GM21717 (cell line): ENCODE results near the gene RMC1.

ENCODE experiments used
- ATAC-seq: cut with Tn5 transposase; IDR thresholded peaks from one replicate; pipeline ENCODE4 v1.9.1; 2021; ENCODE audit warnings: mild to moderate bottlenecking, moderate library complexity; ENCODE audit not compliant: unreplicated experiment

Gene RMC1

GRCh38 chr18:23529604-23530003, 26.3 kb downstream of the RMC1 start:
- no peak for ATAC-seq

DNA sequence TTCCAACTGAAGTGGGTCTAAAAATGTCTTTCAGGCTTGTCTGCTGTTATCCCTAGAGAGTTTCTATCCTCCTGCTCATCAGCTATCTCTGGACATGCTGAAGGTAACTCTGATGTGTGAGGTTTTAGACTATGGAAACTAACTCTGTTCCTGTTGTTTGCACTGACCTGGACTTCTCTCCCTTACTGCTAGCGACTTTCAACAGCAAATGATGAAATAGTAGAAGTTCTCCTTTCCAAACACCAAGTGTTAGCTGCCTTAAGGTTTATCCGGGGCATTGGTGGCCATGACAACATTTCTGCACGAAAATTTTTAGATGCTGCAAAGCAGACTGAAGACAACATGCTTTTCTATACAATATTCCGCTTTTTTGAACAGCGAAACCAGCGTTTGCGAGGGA, 26.9 kb downstream of the RMC1 start:
- ATAC-seq = no peak

- no peak for ATAC-seq
These were observed 28.6 kb downstream of the RMC1 start for GRCh38 chr18:23531912-23532311.

DNA sequence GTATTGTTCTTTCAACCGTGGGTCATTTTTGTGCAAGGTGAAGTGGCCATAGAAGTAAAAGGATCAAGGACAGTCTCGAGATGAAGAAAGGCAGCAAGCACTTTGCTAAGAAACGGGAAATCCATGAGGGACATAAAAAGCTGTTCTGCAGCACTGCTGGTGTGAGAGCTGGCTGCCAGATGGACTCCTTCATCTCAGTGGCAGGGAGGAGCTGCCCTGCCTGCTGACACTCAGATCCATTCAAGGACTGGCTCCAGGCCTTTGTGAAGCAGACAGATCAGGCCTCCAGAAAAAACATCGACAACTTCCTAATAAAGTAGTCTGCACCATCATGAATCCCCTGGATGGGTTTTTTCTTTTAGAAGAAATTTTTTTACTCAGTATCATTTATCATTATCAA, 29.5 kb downstream of the RMC1 start:
- no peak for ATAC-seq

DNA sequence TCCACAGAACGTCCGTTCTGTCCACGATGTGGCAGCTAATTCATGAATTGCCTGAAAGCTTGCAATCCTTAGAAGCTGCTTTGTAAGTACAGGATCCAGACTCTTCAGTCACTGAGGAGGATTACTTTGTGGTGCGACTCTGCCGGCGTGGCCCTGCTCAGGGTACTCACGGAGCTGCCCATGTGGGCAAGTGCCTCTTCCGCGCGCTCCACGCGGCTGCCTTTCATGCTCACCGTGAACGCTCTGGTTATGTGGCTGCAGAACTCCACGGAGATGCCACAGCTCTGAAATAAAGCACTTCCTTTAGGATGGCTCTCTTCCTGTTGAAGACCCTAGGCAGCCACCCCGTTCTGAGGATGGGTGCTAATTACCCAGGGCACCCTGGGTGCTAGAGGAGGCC, 31.0 kb downstream of the RMC1 start:
- ATAC-seq = no peak

DNA sequence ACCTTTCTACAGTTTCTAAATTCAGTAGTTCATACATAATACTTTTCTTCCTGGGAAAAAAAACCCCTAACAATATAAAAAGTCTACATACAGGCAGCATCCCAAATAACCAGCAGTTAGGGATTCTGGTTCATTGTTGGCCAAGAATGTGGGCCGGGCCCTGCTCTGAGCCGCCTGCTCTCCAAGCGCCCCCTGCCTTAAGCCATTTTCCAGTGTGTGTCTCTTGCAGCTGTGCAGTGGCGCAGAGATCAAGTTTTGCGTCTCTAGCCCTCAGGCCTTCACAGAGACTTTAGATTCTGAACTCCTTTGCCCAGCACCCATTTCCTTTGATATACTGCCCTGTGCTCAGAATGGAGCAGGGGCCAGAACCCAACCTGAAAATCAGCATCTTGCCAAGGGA, 32.9 kb downstream of the RMC1 start:
- no peak for ATAC-seq

GRCh38 chr18:23537274-23537673, 34.0 kb downstream of the RMC1 start:
- ATAC-seq = no peak

- no peak for ATAC-seq
These were observed 34.7 kb downstream of the RMC1 start for GRCh38 chr18:23538001-23538400.

DNA sequence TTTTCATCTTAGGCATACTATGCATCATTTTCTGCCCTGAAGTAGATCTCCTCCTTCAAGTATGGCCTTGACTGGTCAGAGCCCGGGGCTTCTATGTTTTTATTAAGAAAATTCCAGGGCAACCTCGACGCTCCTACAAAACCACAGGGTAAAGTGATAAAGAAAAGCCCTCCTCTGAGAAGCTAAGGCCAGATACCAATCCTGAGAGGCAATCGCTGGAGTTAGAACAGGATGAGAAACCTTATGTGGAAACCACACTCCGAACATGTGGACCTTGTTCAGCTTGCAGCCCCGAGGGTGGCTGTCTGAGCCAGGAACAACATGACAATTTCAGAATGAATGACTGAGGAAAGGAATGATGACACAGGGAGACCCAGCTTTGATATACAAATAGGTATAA, 35.6 kb downstream of the RMC1 start:
- no peak for ATAC-seq

GRCh38 chr18:23539296-23539695, 36.0 kb downstream of the RMC1 start:
- ATAC-seq = no peak

DNA sequence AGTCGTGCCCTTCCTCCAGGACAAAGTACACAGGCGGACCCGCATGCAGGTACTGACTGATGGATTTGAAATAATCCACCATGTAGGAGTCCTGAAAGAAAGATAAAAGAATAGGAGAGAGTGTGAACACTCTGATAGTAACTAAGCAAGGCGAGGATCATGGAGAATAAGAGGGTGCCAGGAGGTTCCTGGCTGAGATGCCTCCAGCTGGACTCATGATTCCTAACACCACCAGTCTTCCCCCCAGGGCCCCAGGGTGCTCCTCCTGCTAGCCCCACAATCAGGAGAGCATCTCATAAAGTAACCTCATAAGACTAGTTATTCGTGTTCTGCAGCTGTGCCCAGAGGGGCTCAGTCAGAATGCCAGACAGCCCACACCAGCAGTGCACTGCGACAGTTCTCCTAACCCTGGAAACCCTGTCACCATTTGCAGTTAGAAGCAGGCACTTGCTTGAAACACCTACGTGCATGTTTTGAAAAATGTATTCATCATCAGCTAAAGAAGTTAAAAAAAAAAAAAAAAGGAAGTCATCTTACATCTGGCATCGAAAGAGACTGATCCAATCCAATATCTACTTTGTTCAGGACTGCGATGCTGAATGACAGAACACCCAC, 36.7 kb downstream of the RMC1 start:
- no peak for ATAC-seq

GRCh38 chr18:23540867-23541266, 37.6 kb downstream of the RMC1 start:
- ATAC-seq = peak; percentile 83

GRCh38 chr18:23541349-23542093, 38.2 kb downstream of the RMC1 start:
- no peak for ATAC-seq

DNA sequence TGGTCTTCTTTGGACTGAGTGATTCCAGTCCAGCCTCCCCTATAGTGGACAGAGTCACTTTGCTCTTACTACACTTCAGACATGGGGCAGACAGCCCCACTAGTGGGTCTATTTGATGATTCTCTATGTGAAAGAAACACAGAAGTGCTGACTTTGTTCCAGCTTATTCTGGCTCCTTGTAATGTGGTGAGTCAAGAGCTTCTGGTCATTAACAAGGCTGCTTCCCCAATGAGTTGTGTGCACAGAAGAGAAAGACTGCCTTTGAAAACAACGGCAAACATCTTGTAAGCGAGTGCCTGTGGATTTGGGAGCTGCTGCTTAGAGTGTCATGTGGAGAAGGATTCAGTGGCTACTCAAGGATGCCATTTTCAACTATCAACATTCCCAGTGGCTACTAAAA, 39.1 kb downstream of the RMC1 start:
- no peak for ATAC-seq

GRCh38 chr18:23545247-23545789, 42.0 kb downstream of the RMC1 start:
- no peak for ATAC-seq

- no peak for ATAC-seq
These were observed 44.0 kb downstream of the RMC1 start for GRCh38 chr18:23547306-23547705.

- ATAC-seq = no peak
These were observed 44.5 kb downstream of the RMC1 start for GRCh38 chr18:23547846-23548245.

- ATAC-seq = no peak
These were observed 45.0 kb downstream of the RMC1 start for GRCh38 chr18:23548275-23548674.

DNA sequence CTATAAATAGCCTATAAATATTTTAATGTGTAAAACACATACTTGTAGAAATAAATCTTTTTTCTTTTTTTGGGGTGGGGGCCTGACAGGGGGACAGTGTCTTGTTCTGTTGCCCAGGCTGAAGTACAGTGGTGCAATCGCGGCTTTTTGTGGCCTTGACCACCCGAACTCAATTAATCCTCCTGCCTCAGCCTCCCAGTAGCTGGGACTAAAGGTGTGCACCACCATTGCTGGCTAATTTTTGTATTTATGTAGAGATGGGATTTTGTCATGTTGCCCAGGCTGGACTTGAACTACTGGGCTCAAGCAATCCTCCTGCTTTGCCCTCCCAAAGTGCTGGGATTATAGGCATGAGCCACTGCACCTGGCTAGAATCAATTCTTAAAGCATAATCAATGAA, 45.4 kb downstream of the RMC1 start:
- no peak for ATAC-seq

GRCh38 chr18:23550898-23551297, 47.6 kb downstream of the RMC1 start:
- no peak for ATAC-seq

DNA sequence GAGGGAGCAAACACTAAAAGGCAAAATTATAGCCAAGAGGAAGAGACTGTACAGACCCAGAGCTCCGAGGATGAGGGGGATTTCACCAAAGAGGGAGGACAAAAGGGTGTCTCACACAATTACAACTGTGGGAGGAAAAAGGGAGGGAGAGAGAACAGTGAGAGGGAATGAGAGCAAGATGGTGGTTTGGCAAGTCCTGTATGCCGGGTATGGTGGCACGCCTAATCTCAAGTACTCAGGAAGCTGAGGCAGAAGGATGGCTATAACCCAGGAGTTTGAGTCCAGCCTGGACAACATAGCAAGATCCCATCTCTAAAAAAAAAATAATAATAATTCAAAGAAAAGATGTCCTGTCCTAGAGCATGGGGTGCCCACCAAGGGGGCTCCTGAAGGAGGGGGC, 48.7 kb downstream of the RMC1 start:
- no peak for ATAC-seq

DNA sequence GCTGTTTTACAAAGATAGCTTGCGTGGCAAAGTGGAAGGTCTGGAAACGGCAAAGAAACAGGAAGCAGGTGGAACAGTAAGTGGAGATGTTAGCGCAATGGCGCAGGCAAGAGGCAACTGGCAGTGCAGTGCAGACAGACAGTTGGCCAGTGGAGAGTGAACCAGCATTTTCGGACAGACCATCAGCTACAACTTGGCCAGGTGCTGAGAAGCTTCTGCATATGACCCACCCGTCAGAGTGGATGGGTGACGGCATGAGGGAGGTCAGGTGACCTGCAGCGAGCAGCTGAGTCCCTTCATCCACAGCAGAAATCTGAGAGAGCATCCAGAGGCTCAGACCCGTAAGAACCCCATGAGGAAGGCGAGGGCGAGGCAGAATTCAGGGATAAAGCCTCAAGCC, 49.2 kb downstream of the RMC1 start:
- ATAC-seq = no peak

GRCh38 chr18:23553887-23554286, 50.6 kb downstream of the RMC1 start:
- no peak for ATAC-seq
